A549 (cell line): ENCODE data around the gene CDC23.

Source experiments
- CEBPB ChIP-seq, 2 experiments: fragments of >200 bp in 1 of 2; sonication (Bioruptor Twin) in 1 of 2; formaldehyde crosslinking in 1 of 2; IDR thresholded peaks; 2 replicates each; pipeline ENCODE4 v1.6.1; 2012 to 2016
- ELK1 ChIP-seq: fragments of 150-350 bp; IDR thresholded peaks from 2 replicates; pipeline ENCODE4 v1.6.1; 2014; ENCODE audit warnings: low read depth, mild to moderate bottlenecking, low read length
- EP300 ChIP-seq, 2 experiments: fragments of >200 bp; sonication (Bioruptor Twin); formaldehyde crosslinking; IDR thresholded peaks; 2 replicates in 1 of 2; 3 replicates in 1 of 2; pipeline ENCODE4 v1.6.1; 2016 to 2017
- MAX ChIP-seq: IDR thresholded peaks from 2 replicates; pipeline ENCODE4 v1.6.1; 2012
- MYC ChIP-seq: IDR thresholded peaks from 2 replicates; pipeline ENCODE4 v1.6.1; 2012; ENCODE audit warnings: mild to moderate bottlenecking, inconsistent platforms, low read length, improper control_type of control experiment, borderline replicate concordance
- POLR2A ChIP-seq: IDR thresholded peaks from 2 replicates; pipeline ENCODE4 v1.6.1; 2012; ENCODE audit warnings: mild to moderate bottlenecking, low read length
- RFX5 ChIP-seq: fragments of 450-650 bp; IDR thresholded peaks from 2 replicates; pipeline ENCODE4 v1.7.1; 2014; ENCODE audit warnings: antibody characterized with exemption, mild to moderate bottlenecking, moderate library complexity
- USF2 ChIP-seq: fragments of 450-650 bp; IDR thresholded peaks from 2 replicates; pipeline ENCODE4 v1.6.1; 2014; ENCODE audit warnings: antibody characterized with exemption
- TF ChIP-seq, protein P1 (sequence below): fragments of >200 bp; sonication (Bioruptor Twin); formaldehyde crosslinking; IDR thresholded peaks from 3 replicates; pipeline ENCODE4 v1.5.1; 2016

- no peak for TF ChIP-seq POLR2A
- no peak for TF ChIP-seq USF2
- TF ChIP-seq, protein P1, sequence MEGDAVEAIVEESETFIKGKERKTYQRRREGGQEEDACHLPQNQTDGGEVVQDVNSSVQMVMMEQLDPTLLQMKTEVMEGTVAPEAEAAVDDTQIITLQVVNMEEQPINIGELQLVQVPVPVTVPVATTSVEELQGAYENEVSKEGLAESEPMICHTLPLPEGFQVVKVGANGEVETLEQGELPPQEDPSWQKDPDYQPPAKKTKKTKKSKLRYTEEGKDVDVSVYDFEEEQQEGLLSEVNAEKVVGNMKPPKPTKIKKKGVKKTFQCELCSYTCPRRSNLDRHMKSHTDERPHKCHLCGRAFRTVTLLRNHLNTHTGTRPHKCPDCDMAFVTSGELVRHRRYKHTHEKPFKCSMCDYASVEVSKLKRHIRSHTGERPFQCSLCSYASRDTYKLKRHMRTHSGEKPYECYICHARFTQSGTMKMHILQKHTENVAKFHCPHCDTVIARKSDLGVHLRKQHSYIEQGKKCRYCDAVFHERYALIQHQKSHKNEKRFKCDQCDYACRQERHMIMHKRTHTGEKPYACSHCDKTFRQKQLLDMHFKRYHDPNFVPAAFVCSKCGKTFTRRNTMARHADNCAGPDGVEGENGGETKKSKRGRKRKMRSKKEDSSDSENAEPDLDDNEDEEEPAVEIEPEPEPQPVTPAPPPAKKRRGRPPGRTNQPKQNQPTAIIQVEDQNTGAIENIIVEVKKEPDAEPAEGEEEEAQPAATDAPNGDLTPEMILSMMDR = no peak
- no peak for TF ChIP-seq RFX5
- no peak for TF ChIP-seq MYC
- no peak for TF ChIP-seq EP300 (IDR thresholded peaks at IDR 0.05)
- TF ChIP-seq ELK1 = no peak
- TF ChIP-seq MAX = no peak
- no peak for TF ChIP-seq CEBPB (IDR thresholded peaks at IDR 0.05)
These were observed 27.1 kb downstream of the CDC23 start for GRCh38 chr5:138186002-138186447.
